ENCODE results near the gene RPL13.

DNA sequence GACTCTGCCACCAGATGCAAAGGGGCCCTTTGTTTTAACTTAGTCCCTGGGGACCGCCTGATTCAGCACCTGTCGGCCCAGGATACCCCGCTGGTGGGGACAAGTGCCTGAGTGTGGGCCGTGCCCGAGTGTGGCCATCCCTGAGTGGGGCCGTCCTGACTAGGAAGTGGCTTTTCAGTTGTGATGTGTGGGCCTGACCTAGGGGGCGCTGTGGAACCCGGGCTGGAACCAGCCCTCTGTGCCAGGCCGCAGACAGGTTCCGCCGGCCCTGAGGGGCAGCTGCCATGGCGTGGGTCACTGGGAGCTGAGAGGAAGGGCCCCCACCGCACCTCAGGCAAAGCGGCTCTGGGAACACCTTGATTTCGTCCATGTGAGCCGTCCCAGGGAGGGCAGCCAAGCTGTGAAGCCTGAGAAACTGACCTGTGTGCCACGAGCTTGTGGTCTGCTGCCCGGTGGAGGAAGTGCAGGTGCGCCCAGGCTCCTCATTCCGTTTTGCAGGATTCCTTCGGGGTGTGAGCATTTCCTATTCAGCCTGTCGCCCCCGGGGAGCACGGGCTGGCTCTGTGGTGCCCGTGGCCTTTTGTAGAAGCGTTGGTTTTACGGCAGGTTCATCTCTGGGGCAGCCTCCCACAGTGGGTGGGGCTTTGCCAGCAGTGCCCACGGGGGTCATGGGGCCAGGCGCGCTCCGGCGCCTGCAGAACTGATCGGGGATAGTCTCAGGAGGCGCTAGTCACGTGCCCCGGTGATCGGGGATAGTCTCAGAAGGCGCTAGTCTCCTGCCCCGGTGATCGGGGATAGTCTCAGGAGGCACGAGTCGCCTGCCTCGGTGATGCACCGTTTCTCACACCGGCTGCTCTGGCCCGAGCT lies 5.3 kb downstream of the RPL13 start:
- TF ChIP-seq, protein P1, sequence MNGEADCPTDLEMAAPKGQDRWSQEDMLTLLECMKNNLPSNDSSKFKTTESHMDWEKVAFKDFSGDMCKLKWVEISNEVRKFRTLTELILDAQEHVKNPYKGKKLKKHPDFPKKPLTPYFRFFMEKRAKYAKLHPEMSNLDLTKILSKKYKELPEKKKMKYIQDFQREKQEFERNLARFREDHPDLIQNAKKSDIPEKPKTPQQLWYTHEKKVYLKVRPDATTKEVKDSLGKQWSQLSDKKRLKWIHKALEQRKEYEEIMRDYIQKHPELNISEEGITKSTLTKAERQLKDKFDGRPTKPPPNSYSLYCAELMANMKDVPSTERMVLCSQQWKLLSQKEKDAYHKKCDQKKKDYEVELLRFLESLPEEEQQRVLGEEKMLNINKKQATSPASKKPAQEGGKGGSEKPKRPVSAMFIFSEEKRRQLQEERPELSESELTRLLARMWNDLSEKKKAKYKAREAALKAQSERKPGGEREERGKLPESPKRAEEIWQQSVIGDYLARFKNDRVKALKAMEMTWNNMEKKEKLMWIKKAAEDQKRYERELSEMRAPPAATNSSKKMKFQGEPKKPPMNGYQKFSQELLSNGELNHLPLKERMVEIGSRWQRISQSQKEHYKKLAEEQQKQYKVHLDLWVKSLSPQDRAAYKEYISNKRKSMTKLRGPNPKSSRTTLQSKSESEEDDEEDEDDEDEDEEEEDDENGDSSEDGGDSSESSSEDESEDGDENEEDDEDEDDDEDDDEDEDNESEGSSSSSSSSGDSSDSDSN (IDR thresholded peaks at IDR 0.05; ENCODE audit: borderline replicate concordance in 1 of 2, low read depth in 2 of 2, low read length in 2 of 2), result no peak
- peak; percentile 44 for TF ChIP-seq POLR2A (conservative IDR thresholded peaks at IDR 0.05)
- TF ChIP-seq, protein P2, sequence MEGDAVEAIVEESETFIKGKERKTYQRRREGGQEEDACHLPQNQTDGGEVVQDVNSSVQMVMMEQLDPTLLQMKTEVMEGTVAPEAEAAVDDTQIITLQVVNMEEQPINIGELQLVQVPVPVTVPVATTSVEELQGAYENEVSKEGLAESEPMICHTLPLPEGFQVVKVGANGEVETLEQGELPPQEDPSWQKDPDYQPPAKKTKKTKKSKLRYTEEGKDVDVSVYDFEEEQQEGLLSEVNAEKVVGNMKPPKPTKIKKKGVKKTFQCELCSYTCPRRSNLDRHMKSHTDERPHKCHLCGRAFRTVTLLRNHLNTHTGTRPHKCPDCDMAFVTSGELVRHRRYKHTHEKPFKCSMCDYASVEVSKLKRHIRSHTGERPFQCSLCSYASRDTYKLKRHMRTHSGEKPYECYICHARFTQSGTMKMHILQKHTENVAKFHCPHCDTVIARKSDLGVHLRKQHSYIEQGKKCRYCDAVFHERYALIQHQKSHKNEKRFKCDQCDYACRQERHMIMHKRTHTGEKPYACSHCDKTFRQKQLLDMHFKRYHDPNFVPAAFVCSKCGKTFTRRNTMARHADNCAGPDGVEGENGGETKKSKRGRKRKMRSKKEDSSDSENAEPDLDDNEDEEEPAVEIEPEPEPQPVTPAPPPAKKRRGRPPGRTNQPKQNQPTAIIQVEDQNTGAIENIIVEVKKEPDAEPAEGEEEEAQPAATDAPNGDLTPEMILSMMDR (IDR thresholded peaks at IDR 0.05 in 2 of 3, conservative IDR thresholded peaks at IDR 0.05 in 1 of 3; ENCODE audit: insufficient read depth in 2 of 3, low read depth in 1 of 3, low read length in 3 of 3), result peak; percentile 51 to 83 (median 56)
